Fibroblast of skin of right biceps (primary cell): ENCODE results near the gene ADAM12.
A peak's percentile ranks its signal among the peaks of the same experiment; 100 is the strongest.

ENCODE experiments used
- DNase-seq: peaks from one replicate; pipeline ENCODE4 v3.0.0-alpha.2; 2013

The ADAM12 gene

GRCh38 chr10:126259760-126260479, 128.4 kb downstream of the ADAM12 start:
- peak; percentile 51 for DNase-seq

GRCh38 chr10:126256864-126257263, 131.4 kb downstream of the ADAM12 start:
- no peak for DNase-seq

- no peak for DNase-seq
Measured at GRCh38 chr10:126255313-126255712, 133.0 kb downstream of the ADAM12 start.

GRCh38 chr10:126253611-126253998, 134.7 kb downstream of the ADAM12 start:
- DNase-seq, result no peak

GRCh38 chr10:126252884-126253610, 135.2 kb downstream of the ADAM12 start:
- DNase-seq, result peak; percentile 100

GRCh38 chr10:126251778-126252407, 136.4 kb downstream of the ADAM12 start:
- DNase-seq, result no peak

GRCh38 chr10:126250527-126251310, 137.6 kb downstream of the ADAM12 start:
- DNase-seq, result no peak

GRCh38 chr10:126250045-126250444, 138.2 kb downstream of the ADAM12 start:
- no peak for DNase-seq

GRCh38 chr10:126247446-126247975, 140.8 kb downstream of the ADAM12 start:
- DNase-seq, result peak; percentile 100

GRCh38 chr10:126246396-126246795, 141.9 kb downstream of the ADAM12 start:
- peak; percentile 55 for DNase-seq

GRCh38 chr10:126245501-126245900, 142.8 kb downstream of the ADAM12 start:
- DNase-seq, result no peak

GRCh38 chr10:126243971-126244370, 144.3 kb downstream of the ADAM12 start:
- peak; percentile 100 for DNase-seq

- peak; percentile 36 for DNase-seq
Measured at GRCh38 chr10:126243306-126243705, 145.0 kb downstream of the ADAM12 start.

GRCh38 chr10:126242397-126243260, 145.6 kb downstream of the ADAM12 start:
- DNase-seq, result peak; percentile 93

GRCh38 chr10:126240483-126240882, 147.8 kb downstream of the ADAM12 start:
- no peak for DNase-seq

GRCh38 chr10:126239844-126240243, 148.4 kb downstream of the ADAM12 start:
- no peak for DNase-seq

GRCh38 chr10:126235979-126236851, 152.1 kb downstream of the ADAM12 start:
- DNase-seq, result no peak

GRCh38 chr10:126235091-126235978, 152.9 kb downstream of the ADAM12 start:
- no peak for DNase-seq

- no peak for DNase-seq
Measured at GRCh38 chr10:126234630-126235029, 153.6 kb downstream of the ADAM12 start.
